GM18873 (cell line): Measurements from ENCODE around the gene SYNE2.

ENCODE experiments used
- ATAC-seq: cut with Tn5 transposase; IDR thresholded peaks from one replicate; pipeline ENCODE4 v1.9.1; 2021; ENCODE audit warnings: mild to moderate bottlenecking, moderate library complexity, moderate number of reproducible peaks; ENCODE audit not compliant: unreplicated experiment, low FRiP score

Gene SYNE2

DNA sequence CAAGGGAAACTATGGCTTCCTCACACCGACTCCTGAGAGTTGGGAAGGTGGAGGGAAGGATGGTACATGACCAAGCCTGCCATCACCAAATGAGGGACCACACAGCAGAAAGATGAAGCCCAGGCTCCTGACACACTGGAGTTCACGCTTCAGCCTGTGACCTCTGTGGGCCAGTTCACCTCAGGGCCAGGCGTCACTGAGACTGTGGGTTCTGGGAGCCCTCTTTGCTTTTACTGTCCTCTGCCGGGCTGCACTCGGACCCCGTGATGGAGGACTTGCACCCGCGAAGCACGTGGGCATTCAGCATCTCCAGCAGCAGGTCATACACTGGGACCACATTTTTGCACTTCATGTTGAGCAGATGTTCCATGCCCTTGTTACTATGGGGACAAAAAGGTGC, 380.1 kb downstream of the SYNE2 start:
- no peak for ATAC-seq

DNA sequence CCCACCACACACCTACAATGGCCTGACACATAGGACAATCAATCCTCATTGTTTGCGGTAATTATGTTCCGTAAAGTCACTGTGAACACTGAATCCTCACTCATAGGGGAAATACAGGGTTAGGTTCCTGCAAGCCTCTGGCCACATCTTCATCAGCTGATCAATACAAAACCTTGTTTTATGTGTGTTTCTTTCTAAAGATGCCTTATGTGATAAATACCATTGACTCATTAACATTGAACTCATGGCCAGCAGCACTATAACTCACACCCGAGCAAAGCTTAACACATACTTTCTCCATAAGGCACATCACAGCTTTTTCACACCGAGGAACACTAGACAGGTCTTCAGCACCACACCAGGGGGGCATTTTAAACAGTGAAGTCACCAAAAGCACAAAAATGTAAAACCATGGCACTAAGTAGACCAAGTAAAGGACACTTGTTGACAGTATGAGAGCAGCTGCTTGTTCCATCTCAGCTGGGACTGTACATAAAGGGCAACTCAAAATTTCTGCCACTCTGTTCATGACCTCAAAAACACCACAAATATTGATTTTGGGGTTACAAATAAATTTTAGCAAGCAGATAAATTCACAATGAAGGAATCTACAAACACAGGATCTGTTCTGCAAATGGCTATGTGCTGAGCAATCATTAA, 380.9 kb downstream of the SYNE2 start:
- no peak for ATAC-seq

DNA sequence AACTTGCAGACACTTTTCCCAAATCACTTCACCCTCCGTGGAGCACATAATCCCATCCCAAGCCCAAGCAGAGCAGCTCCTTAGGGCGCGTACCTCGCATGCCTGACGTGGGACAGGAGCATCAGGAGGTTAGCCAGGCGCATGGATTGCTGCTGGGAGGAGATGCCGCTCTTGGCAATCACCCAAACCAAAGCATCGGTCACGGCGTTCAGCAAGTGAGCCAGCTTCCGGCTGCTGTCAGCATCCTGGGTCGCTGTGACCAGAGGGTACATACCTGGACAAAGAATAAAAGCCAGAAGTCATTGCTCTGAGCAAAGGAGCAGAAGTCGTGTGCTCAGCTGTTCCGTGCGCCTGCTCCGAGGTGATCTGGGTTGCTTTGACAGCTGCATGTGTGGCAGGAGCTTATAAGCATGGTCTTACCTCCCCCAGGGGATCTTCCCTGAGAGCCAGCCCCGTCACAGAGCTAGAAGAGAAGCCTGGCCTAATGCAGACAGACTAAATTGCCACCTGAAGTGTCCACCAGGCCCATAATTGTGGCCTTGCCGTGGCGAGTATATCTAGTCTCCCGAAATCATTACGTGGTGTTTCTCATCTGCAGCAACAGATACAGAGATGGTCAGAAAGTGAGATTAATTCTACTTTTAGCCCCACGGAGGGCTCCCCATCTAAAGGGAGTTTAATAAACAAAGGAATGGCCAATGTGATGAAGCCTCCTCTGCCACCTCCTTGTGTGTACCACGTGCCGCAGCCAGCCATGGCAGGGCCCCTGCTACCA, 382.3 kb downstream of the SYNE2 start:
- ATAC-seq: no peak

DNA sequence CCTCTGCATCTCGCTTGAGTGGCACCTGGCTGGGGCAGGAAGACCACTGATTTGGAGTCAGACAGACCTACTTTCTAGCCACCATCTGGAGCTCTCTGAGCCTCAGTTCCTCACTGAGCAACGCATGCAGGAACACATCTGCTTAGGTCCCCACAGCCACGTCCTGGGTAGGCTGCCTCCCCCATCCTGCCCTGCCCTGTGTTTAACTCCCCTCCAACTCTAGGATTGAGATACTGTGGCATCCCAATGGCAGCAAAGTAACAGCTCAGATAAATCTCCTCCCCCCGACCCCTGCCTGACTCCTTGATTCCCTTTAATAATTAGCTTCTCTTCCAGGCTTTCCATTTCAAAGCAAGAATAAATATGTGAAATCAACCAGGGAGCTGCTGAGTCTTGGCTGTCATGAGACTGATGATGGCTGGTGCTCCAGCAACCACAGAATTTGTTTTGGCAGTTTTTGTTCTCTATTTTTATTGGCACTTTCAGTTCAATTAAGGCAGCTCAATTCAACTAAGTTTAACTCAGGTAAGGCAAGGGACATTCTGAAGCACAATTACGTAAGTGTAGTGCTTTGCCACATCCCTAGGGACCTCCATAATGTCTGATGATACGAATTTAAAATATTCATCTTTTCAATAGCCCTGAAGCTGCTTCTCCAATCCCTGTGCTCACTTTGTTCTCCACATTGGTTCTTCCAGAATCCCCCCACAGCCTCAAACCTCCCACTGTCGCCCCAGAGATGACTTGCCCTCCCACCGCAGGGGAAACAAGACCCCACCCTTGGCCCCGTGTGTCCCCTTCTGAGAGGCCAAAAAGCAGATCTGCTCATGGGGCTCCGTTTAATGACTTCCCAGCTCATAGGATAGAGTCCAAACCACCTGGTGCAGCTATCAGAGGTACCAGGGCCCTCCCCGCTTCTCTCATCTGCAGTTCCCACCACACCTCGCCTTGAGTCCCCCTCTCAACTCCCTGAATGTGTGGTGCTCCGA, 383.1 kb downstream of the SYNE2 start:
- peak; percentile 60 for ATAC-seq

DNA sequence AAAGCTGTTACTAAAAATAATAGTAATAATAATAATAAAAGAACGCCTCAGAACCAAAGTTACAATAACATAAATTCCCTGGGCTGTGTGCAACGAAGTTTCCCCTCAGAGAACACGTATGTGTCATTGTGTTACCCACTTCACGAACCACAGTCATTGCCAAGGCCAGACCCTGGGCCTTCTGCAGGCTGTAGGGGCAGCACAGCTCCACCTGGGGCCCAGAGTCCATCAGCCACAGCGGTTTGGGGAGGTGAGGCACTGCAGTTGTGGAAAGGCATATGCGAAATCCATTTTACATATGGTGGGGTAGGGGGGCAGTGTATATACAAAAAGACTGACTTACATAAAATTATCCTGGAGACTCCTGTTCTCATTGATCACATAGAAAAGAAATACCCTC, 385.2 kb downstream of the SYNE2 start:
- no peak for ATAC-seq

DNA sequence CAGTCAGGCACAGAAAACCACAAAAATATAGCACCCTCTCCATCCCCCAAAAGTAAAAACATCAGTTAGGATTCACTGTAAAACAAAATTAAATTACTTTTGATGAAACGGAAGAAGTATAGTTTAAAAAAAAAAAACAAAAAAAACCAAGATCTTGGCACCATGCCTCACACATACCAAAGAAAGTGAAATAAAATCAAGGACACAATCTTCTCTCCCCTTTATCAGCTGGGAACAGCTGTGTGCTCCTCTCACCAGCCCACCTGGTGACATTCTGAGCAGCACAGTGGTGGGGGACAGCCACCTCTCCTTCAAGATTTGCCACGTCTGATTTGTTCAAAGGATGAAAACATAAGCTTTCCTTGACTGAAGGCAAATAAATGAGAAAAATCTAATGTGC, 385.8 kb downstream of the SYNE2 start:
- ATAC-seq: no peak

DNA sequence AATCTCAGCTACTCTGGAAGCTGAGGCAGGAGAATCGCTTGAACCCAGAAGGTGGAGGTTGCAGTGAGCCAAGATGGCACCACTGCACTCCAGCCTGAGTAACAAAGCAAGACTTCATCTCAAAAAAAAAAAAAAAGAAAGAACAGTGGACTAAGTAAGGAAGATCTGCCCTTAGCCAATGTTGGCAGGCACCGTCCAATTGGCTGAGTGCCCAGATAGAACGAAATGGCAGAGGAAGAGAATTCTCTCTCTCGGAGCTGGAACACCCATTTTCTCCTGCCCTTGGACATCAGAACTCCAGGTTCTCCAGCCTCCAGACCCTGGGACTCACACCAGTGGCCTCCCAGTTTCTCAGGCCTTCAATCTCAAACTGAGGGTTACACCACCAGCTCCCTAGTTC, 391.5 kb downstream of the SYNE2 start:
- no peak for ATAC-seq

DNA sequence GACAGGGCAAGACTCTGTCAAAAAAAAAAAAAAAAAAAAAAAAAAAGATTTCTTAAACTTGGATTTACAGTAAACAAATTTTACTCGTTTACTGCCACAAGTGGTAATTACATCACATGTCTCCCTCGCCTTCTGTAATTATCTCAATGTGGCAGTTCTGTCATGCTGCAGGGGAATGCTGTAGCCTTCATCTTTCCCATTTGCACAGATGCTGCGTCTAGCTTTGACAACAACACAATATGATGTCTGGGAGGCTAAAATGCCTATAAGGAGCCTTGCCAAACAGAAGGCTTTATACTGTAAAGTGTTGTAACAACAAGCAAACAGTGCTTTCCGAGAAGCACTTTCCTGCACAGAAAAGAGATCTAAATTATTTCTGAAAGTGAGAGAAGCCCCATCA, 392.7 kb downstream of the SYNE2 start:
- ATAC-seq: no peak

DNA sequence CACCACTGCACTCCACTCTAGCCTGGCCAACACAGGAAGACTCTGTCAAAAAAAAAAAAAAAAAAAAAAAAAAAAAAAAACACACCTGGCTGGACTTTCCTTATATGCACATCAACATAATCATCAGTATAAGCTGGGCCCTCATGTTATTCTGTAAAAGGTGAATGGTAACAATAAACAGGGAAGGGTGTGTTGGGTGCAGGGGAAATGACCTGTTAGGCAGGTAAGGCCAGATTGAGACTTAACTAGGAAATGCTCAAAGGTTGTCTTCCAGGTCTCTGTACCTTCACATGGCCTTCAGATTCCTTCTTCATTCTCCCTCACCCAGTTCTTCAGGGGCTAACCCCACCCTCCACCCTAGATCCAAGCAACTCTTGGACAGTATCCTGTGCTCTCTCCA, 393.9 kb downstream of the SYNE2 start:
- no peak for ATAC-seq

DNA sequence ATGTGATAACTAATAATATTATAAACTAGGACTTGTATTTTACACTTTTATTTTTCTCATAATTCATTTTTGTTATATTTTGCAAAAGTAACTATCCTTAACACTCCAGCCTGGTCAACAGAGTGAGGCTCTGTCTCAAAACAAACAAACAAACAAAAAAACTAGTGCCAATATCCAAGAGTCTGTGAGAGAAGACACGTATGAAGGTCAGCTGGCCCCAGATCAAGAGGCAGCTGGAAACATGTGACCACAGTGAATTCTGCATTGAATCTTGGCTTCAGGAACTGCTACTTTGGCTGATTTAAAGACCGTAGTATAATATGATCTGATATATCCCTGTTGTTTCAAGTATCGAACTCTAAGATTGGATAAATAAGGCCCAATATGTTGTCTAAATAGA, 394.4 kb downstream of the SYNE2 start:
- ATAC-seq: no peak

DNA sequence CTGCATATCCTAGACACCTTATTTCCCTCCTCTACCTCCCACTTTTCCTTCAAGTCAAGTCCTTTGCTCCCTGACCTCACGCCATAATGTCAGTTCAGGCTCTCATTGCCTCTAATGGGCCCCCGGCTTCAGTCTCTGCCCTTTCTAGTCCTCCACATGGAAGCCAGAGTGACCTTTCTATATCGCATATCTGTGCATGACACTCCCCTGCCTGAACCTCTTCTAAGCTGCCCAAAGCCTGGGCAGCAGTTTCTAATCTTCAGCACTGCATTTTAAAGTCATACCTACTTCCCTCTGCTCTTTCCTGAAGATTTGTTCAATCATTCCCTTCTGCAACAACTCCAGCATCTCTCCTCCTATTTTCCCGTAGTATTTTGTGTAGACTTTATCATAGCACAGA, 395.9 kb downstream of the SYNE2 start:
- no peak for ATAC-seq

DNA sequence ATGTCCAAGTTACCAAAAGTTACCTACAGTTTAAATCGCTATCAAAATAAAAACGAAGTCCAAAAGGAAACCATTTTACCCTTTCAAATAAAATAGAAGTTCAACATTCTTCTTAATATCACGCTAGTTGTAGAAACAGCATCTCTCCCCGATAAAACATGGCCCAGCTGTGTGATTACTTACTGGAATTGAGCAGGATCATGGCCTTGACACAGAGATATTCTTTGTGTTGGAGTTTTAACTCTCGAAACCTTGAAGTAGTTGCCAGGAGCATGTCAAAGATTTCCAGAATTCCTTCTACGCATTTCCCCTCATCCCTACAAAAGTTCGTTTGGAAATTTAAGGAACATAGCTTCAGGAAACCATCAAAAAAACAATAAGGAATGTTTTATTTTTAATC, 396.6 kb downstream of the SYNE2 start:
- no peak for ATAC-seq

DNA sequence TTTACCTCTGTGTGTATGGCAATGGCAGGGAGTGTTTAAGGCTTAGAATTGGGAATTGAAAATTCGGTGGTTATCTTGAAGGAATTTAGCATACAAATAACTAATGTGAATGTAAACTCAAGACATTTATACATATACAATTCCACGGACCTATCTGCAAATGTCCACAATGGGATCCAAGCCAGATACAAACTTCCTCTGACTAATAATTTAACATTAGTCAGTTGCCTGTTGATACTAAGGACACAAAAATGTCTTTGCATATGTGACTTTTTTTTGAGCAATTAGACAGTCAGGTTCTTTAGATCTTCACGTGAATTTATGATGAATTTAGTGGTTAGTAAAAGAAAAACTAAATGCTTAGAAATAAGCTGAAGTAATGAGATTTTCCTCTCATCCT, 400.9 kb downstream of the SYNE2 start:
- no peak for ATAC-seq

DNA sequence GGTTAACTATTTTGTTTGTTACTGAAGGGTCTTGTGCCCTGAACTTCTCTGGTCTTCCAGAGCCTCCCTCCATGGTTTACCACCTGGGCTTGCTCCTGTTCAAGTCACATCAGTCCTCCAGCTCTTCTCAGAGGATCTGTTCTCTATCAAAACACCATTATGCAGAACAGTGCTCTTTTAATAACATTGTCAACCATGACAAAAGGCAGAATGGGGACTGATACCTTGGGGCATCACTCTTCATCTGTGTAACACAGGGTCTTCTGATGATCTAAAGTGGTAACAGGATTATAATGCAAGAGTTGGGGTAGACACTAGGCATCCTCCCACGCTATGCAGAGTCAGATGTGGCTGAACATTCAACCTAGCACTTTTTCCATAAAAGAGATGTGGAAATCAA, 403.0 kb downstream of the SYNE2 start:
- ATAC-seq: no peak

DNA sequence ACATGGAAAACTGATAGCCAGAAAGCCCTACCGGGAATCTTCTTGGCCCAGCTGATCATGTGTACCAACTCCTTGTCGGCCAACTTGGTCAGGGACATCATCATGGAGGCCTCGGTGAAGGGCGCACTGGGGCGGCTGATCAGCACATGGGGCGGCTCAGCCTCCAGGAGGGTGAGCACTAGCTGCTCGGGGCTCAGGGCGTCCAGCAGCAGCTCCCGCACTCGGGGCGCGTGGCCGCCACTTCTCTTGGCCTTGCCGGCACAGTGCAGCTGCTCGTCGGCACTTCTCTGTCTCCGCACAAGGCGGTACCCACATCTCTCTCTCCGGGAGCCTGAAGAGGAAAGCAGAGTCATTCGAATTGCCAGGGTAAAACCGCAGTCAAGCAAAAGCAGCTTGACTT, 407.6 kb downstream of the SYNE2 start:
- ATAC-seq: no peak

DNA sequence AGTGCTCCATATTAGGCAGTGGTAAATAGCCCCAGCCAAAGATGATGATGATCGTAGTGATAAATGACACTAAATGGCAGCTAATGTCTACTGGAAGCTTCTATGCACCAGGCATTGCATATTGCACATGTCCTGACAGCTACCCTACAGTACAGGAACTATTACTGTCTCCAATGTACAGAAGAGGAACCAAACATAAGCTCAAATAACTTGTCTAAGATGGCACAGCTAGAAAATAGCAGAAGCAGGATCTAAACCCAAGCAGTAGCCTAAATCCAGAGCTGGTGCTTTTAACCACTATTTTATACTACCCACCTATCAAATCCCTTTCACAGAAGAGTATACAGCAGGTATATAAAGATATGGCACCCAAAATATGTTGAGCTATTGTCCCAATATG, 412.4 kb downstream of the SYNE2 start:
- ATAC-seq: no peak

DNA sequence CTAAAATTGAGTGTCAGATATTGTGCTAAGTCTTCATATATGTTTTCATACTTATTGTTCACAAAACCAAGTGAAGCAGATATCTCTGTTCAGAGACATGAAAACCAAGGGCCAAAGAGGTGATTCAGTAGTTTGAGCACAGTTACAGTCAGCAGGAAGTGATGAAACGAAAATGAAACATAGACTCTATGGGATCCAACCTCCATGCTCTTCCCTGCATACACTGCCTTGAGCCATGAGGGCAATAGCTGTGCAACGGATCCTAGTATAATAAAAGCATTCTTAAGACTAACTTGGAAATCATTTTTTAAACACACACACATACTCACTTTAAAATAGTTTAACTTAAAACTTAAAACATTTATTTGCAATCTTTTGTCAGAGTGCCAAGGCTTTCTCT, 413.4 kb downstream of the SYNE2 start:
- no peak for ATAC-seq

DNA sequence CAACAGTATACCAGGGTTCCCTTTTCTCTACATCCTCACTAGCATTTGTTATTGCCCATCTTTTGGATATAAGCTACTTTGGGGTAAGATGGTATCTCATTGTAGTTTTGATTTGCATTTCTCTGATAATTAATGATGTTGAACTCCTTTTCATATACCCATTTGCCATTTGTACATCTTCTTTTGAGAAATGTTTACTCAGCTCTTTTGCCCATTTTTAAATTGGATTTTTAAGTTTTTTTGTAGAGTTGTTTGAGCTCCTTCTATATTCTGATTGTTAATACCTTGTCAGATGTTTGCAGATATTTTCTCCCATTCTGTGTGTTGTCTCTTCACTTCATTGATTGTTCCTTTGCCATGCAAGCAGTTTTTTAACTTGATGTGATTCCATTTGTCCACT, 419.2 kb downstream of the SYNE2 start:
- ATAC-seq: no peak
